OCI-M2 (cell line): ENCODE data around the gene COX7A1.
"Not testable (repeated sequence)": the region's sequence is repeated elsewhere in the genome, so short reads cannot be mapped to it uniquely, and the experiment has no call there.

Source experiments
- DNase-seq: peaks from one replicate; lab custom pipeline; 2025; ENCODE audit not compliant: unreplicated experiment; lab: John Stamatoyannopoulos, UW

Gene COX7A1

GRCh38 chr19:36142046-36142445 lies 10.2 kb downstream of the COX7A1 start:
- no peak for DNase-seq

- peak; percentile 90 for DNase-seq
Observed at GRCh38 chr19:36141039-36141927, 11.0 kb downstream of the COX7A1 start.

GRCh38 chr19:36140304-36141038 lies 11.8 kb downstream of the COX7A1 start:
- peak; percentile 92 for DNase-seq

GRCh38 chr19:36139473-36140303 lies 12.6 kb downstream of the COX7A1 start, which contains the start of gene CAPNS1:
CAPNS1 (plus strand) TSS chr19:36140066; CDS start chr19:36141012, 946 bp downstream.
- DNase-seq, result peak; percentile 99

- no peak for DNase-seq
Observed at GRCh38 chr19:36139120-36139472, 13.2 kb downstream of the COX7A1 start.

GRCh38 chr19:36136964-36137686 lies 15.1 kb downstream of the COX7A1 start:
- no peak for DNase-seq

GRCh38 chr19:36134867-36135266 lies 17.4 kb downstream of the COX7A1 start:
- DNase-seq, result not testable (repeated sequence)

- not testable (repeated sequence) for DNase-seq
Observed at GRCh38 chr19:36131221-36131620, 21.0 kb downstream of the COX7A1 start.

GRCh38 chr19:36128392-36128736 lies 23.9 kb downstream of the COX7A1 start:
- no peak for DNase-seq

- DNase-seq, result no peak
Observed at GRCh38 chr19:36125557-36125956, 26.7 kb downstream of the COX7A1 start.

- DNase-seq, result no peak
Observed at GRCh38 chr19:36121486-36122124, 30.6 kb downstream of the COX7A1 start.

- DNase-seq, result no peak
Observed at GRCh38 chr19:36120984-36121358, 31.3 kb downstream of the COX7A1 start.

- no peak for DNase-seq
Observed at GRCh38 chr19:36120092-36120983, 31.9 kb downstream of the COX7A1 start.

- no peak for DNase-seq
Observed at GRCh38 chr19:36116344-36116637, 36.0 kb downstream of the COX7A1 start.

- DNase-seq, result no peak
Observed at GRCh38 chr19:36115453-36116343, 36.5 kb downstream of the COX7A1 start, which contains the start of gene TBCB. TBCB (plus strand) TSS chr19:36115468; CDS start chr19:36115561, 93 bp downstream.

- DNase-seq, result peak; percentile 99
Observed at GRCh38 chr19:36114721-36115452, 37.4 kb downstream of the COX7A1 start, which contains the start of gene POLR2I. POLR2I (minus strand) TSS chr19:36114875; CDS start chr19:36114856, 19 bp downstream.

GRCh38 chr19:36113894-36114720 lies 38.1 kb downstream of the COX7A1 start:
- DNase-seq, result no peak
